ENCODE results near the gene IGLL5.
A peak's percentile ranks its signal among the peaks of the same experiment; 100 is the strongest.

The IGLL5 gene

GRCh38 chr22:22865311-22866072 is 22.1 kb upstream of the IGLL5 start:
- DNase-seq = no peak

GRCh38 chr22:22866381-22867111 is 21.1 kb upstream of the IGLL5 start:
- no peak for DNase-seq

- no peak for DNase-seq
Measured at GRCh38 chr22:22867996-22868715, 19.5 kb upstream of the IGLL5 start.

- no peak for DNase-seq
Measured at GRCh38 chr22:22870577-22871404, 16.8 kb upstream of the IGLL5 start.

- no peak for DNase-seq
Measured at GRCh38 chr22:22871536-22872278, 15.9 kb upstream of the IGLL5 start.

- DNase-seq = no peak
Measured at GRCh38 chr22:22872722-22873708, 14.6 kb upstream of the IGLL5 start.

- DNase-seq = peak; percentile 65
Measured at GRCh38 chr22:22877523-22878210, 9.9 kb upstream of the IGLL5 start.

- DNase-seq = no peak
Measured at GRCh38 chr22:22878211-22878570, 9.4 kb upstream of the IGLL5 start.

- DNase-seq = no peak
Measured at GRCh38 chr22:22878801-22879674, 8.6 kb upstream of the IGLL5 start.

GRCh38 chr22:22879675-22880155 is 7.9 kb upstream of the IGLL5 start:
- DNase-seq = no peak

GRCh38 chr22:22880645-22881044 is 7.0 kb upstream of the IGLL5 start:
- DNase-seq = no peak

- no peak for DNase-seq
Measured at GRCh38 chr22:22881116-22882000, 6.3 kb upstream of the IGLL5 start.

GRCh38 chr22:22882033-22882717 is 5.4 kb upstream of the IGLL5 start:
- DNase-seq = no peak

GRCh38 chr22:22883090-22883727 is 4.4 kb upstream of the IGLL5 start:
- DNase-seq = no peak

GRCh38 chr22:22884010-22884887 is 3.4 kb upstream of the IGLL5 start:
- DNase-seq = no peak
